Kidney (tissue), 14 donors: ENCODE data around the gene NFKBIE. TPM values are rescaled to one million over a fixed set of nuclear protein-coding genes. Genes with fewer than 3 reads are reported as not detected.

Experiments used
- DNase-seq, 5 donors: peaks; one replicate each; pipeline ENCODE4 v3.0.0-alpha.2; 2013 to 2020
- FAIRE-seq: peaks from 2 replicates; lab custom pipeline; 2012; peaks lifted over from hg19 to GRCh38; lab: Jason Lieb, UNC
- H3K27ac ChIP-seq, 2 donors: one replicate each; pipeline ENCODE4 v1.7.0; 2013; ENCODE audit warnings: low read depth in 2 of 2, low read length in 2 of 2, inconsistent platforms in 1 of 2
- H3K27me3 ChIP-seq: one replicate; pipeline ENCODE4 v1.7.1; 2013; ENCODE audit warnings: low read length, inconsistent platforms; ENCODE audit not compliant: control insufficient read depth, insufficient read depth
- H3K36me3 ChIP-seq, 3 donors: one replicate each; pipeline versions ENCODE4 v1.7.0 to v1.7.1; 2013; ENCODE audit warnings: low read length in 3 of 3, control low read depth in 1 of 3, inconsistent platforms in 1 of 3; ENCODE audit not compliant: insufficient read depth in 3 of 3, control insufficient read depth in 2 of 3
- H3K4me1 ChIP-seq, 3 donors: one replicate each; pipeline versions ENCODE4 v1.7.0 to v1.7.1; 2013; ENCODE audit warnings: low read length in 3 of 3, inconsistent platforms in 1 of 3, low read depth in 1 of 3; ENCODE audit not compliant: control insufficient read depth in 2 of 3, insufficient read depth in 2 of 3
- H3K4me3 ChIP-seq, 3 donors: one replicate each; pipeline versions ENCODE4 v1.7.0 to v1.8.1; 2013; ENCODE audit warnings: low read length in 3 of 3, control low read depth in 1 of 3, inconsistent platforms in 1 of 3
- H3K9ac ChIP-seq, 3 donors: one replicate each; pipeline versions ENCODE4 v1.7.0 to v1.7.1; 2013; ENCODE audit warnings: low read length in 3 of 3, control low read depth in 1 of 3, inconsistent platforms in 1 of 3
- H3K9me3 ChIP-seq, 3 donors: one replicate each; pipeline versions ENCODE4 v1.7.0 to v1.7.1; 2013; ENCODE audit warnings: low read length in 3 of 3, control low read depth in 1 of 3, inconsistent platforms in 1 of 3; ENCODE audit not compliant: control insufficient read depth in 2 of 3, insufficient read depth in 1 of 3
- CTCF ChIP-seq: IDR thresholded peaks from 3 replicates; pipeline ENCODE4 v1.5.1; 2012; ENCODE audit warnings: mild to moderate bottlenecking, moderate library complexity, borderline replicate concordance; ENCODE audit not compliant: insufficient read depth; ENCODE audit errors: extremely low read depth
- intact Hi-C: fragments of 100-400 bp; cut with DNase I; formaldehyde crosslinking; loops from one replicate; pipeline ENCODE4 v1.11.1; 2022
- polyA plus RNA-seq: library from polyadenylated mRNA; stranded (reverse); fragments of 350-450 nt; fragmentation: Illumina TruSeq; extraction: RNeasy Lipid Tissue Mini Kit (QIAGEN cat#74804); gene quantifications from one replicate; pipeline ENCODE4 v1.2.3, GENCODE V29; 2014; ENCODE audit warnings: low read depth, low replicate concordance; ENCODE audit not compliant: insufficient read depth
- total RNA-seq: library from RNA; stranded (reverse); fragmentation: NEBNext Ultra II Directional; extraction: Animal tissue kit (Norgen Biotek cat#: 25700); gene quantifications from one replicate; pipeline ENCODE4 v1.2.1, GENCODE V29; 2021
- donor health status: control.
- donor health status: control.
- donor health status: control.
- donor health status: control.
- donor health status: control.
- donor health status: DM: yes; HTN: yes; CAD: no.
- donor health status: Normal renal cell carcinoma (clear cell type).

Gene NFKBIE
- total and polyA plus RNA-seq, 2 donors from 2014 or later, result 12.6 to 19.0 TPM

- H3K9ac ChIP-seq, result no peak overlapping the region
- H3K4me1 ChIP-seq, result peaks cover 0 to 31% (median 27%) of the 10 kb centered on the region in 3 donors
- no peak for FAIRE-seq
- H3K36me3 ChIP-seq, result peaks cover 0 to 5% (median 0%) of the 10 kb centered on the region in 3 donors
- H3K4me3 ChIP-seq, result no peak overlapping the region
- H3K27me3 ChIP-seq, result no peaks in the 10 kb centered on the region
- no peak for DNase-seq
- no peaks in the 10 kb centered on the region for H3K9me3 ChIP-seq
- intact Hi-C loops, result no loop called here
- no peak overlapping the region for H3K27ac ChIP-seq
- TF ChIP-seq CTCF, result no peak
Measured at GRCh38 chr6:44230034-44230675, 35.2 kb downstream of the NFKBIE start.

- no peak overlapping the region for H3K27ac ChIP-seq
- no peaks in the 10 kb centered on the region for H3K9me3 ChIP-seq
- H3K36me3 ChIP-seq, result peaks cover 0 to 5% (median 0%) of the 10 kb centered on the region in 3 donors
- peaks cover 0 to 24% (median 21%) of the 10 kb centered on the region in 3 donors for H3K4me1 ChIP-seq
- no peaks in the 10 kb centered on the region for H3K27me3 ChIP-seq
- H3K4me3 ChIP-seq, result no peak overlapping the region
- no peak overlapping the region for H3K9ac ChIP-seq
- FAIRE-seq (no peak), DNase-seq (no peak)
- intact Hi-C loops, result no loop called here
- TF ChIP-seq CTCF, result no peak
Measured at GRCh38 chr6:44229376-44230033, 35.8 kb downstream of the NFKBIE start.

DNA sequence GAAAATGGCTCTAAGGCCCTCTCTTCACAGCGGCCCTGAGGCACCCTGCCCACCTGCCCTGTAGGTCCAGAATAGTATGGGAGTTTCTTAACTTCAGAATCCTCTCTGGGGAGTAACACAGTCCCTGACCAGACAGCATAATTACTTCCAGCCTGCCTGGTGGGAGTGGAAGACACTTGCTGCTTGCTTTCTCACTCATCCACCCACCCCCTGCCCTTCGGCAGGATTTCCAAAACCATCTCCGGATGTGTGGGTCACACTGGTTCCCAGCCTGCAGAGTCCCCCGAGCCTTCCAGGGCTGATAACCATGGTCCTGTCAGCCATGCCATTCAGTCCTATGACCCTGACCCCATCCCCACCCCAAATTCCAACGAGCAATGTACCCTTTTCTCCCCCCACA, 36.5 kb downstream of the NFKBIE start:
- Histone ChIP-seq H3K4me1 (peaks cover 0 to 22% (median 22%) of the 10 kb centered on the region in 3 donors), H3K27me3 (no peaks in the 10 kb centered on the region), H3K36me3 (peaks cover 0 to 5% (median 0%) of the 10 kb centered on the region in 3 donors), H3K9ac (no peak overlapping the region), H3K9me3 (no peaks in the 10 kb centered on the region), H3K4me3 (no peak overlapping the region), H3K27ac (no peak overlapping the region)
- FAIRE-seq (no peak), DNase-seq (no peak)
- intact Hi-C loops, result no loop called here
- no peak for TF ChIP-seq CTCF
